HEK293T (cell line): ENCODE measurements around the gene IKBKE.

Source experiments
- CTCF ChIA-PET: fragments of 350-600 bp; formaldehyde crosslinking; extraction: SDS; loops from one replicate; lab custom pipeline; 2021; ENCODE audit warnings: antibody characterized with exemption, inconsistent platforms; lab: Yijun Ruan, JAX
- POLR2A ChIA-PET: fragments of 350-600 bp; formaldehyde crosslinking; extraction: SDS; loops from one replicate; lab custom pipeline; 2020; ENCODE audit warnings: antibody characterized with exemption, inconsistent platforms; lab: Yijun Ruan, JAX
- DNase-seq: peaks from one replicate; pipeline ENCODE4 v3.0.0; 2012; ENCODE audit warnings: mixed read lengths; ENCODE audit errors: extremely low spot score
- ARNT ChIP-seq: fragments of 450-650 bp; IDR thresholded peaks from 2 replicates; pipeline ENCODE4 v1.6.1; 2017; ENCODE audit warnings: mild to moderate bottlenecking
- BHLHE40 ChIP-seq: fragments of 450-650 bp; IDR thresholded peaks from 2 replicates; pipeline ENCODE4 v1.6.1; 2016; ENCODE audit warnings: mild to moderate bottlenecking, moderate library complexity, borderline replicate concordance
- CTBP1 ChIP-seq: fragments of 450-650 bp; IDR thresholded peaks from 2 replicates; pipeline ENCODE4 v1.6.1; 2016; ENCODE audit warnings: borderline replicate concordance
- ELF4 ChIP-seq: fragments of 450-650 bp; IDR thresholded peaks from 2 replicates; pipeline ENCODE4 v1.6.1; 2017; ENCODE audit warnings: antibody characterized with exemption
- FOXA1 ChIP-seq: fragments of 450-650 bp; IDR thresholded peaks from 2 replicates; pipeline ENCODE4 v1.6.1; 2016; ENCODE audit warnings: mild to moderate bottlenecking
- FOXK2 ChIP-seq: fragments of 450-650 bp; IDR thresholded peaks from 2 replicates; pipeline ENCODE4 v1.6.1; 2016; ENCODE audit warnings: mild to moderate bottlenecking
- FOXM1 ChIP-seq: fragments of 450-650 bp; IDR thresholded peaks from 2 replicates; pipeline ENCODE4 v1.6.1; 2017; ENCODE audit warnings: mild to moderate bottlenecking, borderline replicate concordance
- HDGF ChIP-seq: fragments of 450-650 bp; IDR thresholded peaks from 2 replicates; pipeline ENCODE4 v1.6.1; 2017; ENCODE audit warnings: antibody characterized with exemption, borderline replicate concordance
- L3MBTL2 ChIP-seq: fragments of 450-650 bp; conservative IDR thresholded peaks from 2 replicates; pipeline ENCODE4 v1.6.1; 2016; ENCODE audit warnings: mild to moderate bottlenecking
- LEF1 ChIP-seq: fragments of 450-650 bp; IDR thresholded peaks from 2 replicates; pipeline ENCODE4 v1.6.1; 2017; ENCODE audit warnings: mild to moderate bottlenecking, borderline replicate concordance
- NFRKB ChIP-seq: fragments of 450-650 bp; IDR thresholded peaks from 2 replicates; pipeline ENCODE4 v1.6.1; 2016; ENCODE audit warnings: mild to moderate bottlenecking, moderate library complexity
- PKNOX1 ChIP-seq: fragments of 450-650 bp; IDR thresholded peaks from 2 replicates; pipeline ENCODE4 v1.6.1; 2016
- SP1 ChIP-seq: fragments of 450-650 bp; IDR thresholded peaks from 2 replicates; pipeline ENCODE4 v1.6.1; 2017
- SUZ12 ChIP-seq: fragments of 450-650 bp; IDR thresholded peaks from 2 replicates; pipeline ENCODE4 v1.6.1; 2016; ENCODE audit warnings: mild to moderate bottlenecking
- TARDBP ChIP-seq: fragments of 450-650 bp; IDR thresholded peaks from 2 replicates; pipeline ENCODE4 v1.6.1; 2016
- ZNF384 ChIP-seq: fragments of 450-650 bp; IDR thresholded peaks from 2 replicates; pipeline ENCODE4 v1.6.1; 2016

The IKBKE gene

GRCh38 chr1:206472454-206472853 lies 2.2 kb downstream of the IKBKE start:
- no peak for TF ChIP-seq FOXK2
- no peak for TF ChIP-seq TARDBP
- TF ChIP-seq ELF4 = no peak
- TF ChIP-seq FOXM1 = no peak
- TF ChIP-seq BHLHE40 = no peak
- no peak for TF ChIP-seq ZNF384
- TF ChIP-seq HDGF = no peak
- no peak for TF ChIP-seq NFRKB
- no peak for TF ChIP-seq SUZ12
- no peak for TF ChIP-seq FOXA1
- TF ChIP-seq LEF1 = no peak
- TF ChIP-seq CTBP1 = no peak
- no peak for TF ChIP-seq ARNT
- TF ChIP-seq L3MBTL2 = no peak
- TF ChIP-seq SP1 = no peak
- no peak for TF ChIP-seq PKNOX1
- DNase-seq = no peak
- POLR2A ChIA-PET = no interaction called here
- CTCF ChIA-PET = no interaction called here

DNA sequence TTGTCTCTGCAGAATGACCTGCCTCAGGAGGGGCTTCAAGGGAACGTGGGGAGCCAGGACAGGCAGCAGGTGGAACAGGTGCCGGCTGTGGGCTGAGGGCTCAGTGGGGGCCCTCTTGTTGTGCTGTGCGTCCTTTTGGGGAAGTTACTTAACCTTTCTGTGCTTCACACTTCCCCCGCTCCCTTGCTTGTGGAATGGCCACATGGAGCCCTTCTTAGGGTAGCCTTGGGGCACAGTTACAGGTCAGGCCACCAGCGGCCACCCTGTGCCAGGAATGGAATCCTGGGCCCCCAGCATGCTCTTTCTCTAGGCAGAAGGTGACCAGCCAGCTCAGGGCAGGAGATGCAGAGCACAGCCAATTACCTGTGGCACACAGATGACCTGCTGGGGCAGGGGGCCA lies 2.6 kb downstream of the IKBKE start:
- ChIA-PET POLR2A (no interaction called here), CTCF (interaction anchor here (1.0 kb wide), 1 partner anchor 11 kb away, joined by 4 read pairs; no protein-coding TSS in a partner anchor)
- DNase-seq = no peak
- TF ChIP-seq ELF4 = no peak
- no peak for TF ChIP-seq ZNF384
- no peak for TF ChIP-seq PKNOX1
- TF ChIP-seq CTBP1 = no peak
- no peak for TF ChIP-seq BHLHE40
- TF ChIP-seq TARDBP = no peak
- no peak for TF ChIP-seq FOXK2
- TF ChIP-seq LEF1 = no peak
- no peak for TF ChIP-seq NFRKB
- no peak for TF ChIP-seq L3MBTL2
- no peak for TF ChIP-seq FOXA1
- no peak for TF ChIP-seq ARNT
- no peak for TF ChIP-seq SUZ12

DNA sequence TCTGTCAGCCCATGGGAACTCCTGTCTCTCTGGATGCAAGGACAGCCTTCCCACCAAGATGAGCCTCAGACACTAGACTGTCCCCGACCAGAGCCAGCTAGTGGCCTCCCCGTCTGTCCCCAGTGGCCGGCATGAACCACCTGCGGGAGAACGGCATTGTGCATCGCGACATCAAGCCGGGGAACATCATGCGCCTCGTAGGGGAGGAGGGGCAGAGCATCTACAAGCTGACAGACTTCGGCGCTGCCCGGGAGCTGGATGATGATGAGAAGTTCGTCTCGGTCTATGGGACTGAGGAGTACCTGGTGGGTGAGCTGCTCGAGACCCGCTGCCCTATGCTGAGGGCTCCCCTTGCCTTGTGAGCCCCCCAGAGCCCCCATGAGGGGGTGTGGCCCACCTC lies 5.8 kb downstream of the IKBKE start:
- no peak for TF ChIP-seq PKNOX1
- no peak for TF ChIP-seq ZNF384
- TF ChIP-seq SP1 = no peak
- no peak for TF ChIP-seq CTBP1
- TF ChIP-seq ARNT = no peak
- TF ChIP-seq ELF4 = no peak

DNA sequence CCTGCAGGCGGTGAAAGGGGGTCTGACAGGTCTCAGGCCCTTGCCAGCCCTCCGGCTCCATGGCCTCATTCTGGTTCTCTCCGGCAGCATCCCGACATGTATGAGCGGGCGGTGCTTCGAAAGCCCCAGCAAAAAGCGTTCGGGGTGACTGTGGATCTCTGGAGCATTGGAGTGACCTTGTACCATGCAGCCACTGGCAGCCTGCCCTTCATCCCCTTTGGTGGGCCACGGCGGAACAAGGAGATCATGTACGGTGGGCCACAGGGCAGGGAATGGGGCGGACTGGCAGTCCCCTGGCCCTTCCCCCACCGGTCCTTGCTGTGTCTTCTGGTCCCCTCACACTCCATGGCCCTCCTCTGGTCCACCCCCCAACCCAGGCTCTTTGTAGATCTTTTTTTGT lies 6.3 kb downstream of the IKBKE start:
- CTCF ChIA-PET = interaction anchor here (0.9 to 1.3 kb wide), 2 partner anchors 13 to 14 kb away, joined by 3 to 5 read pairs; no protein-coding TSS in a partner anchor
- TF ChIP-seq SP1 (no peak), FOXA1 (no peak)
- DNase-seq = no peak
- POLR2A ChIA-PET = no interaction called here

More for the DNA sequence above, 5.8 kb downstream of the IKBKE start:
- ChIA-PET CTCF (interaction anchor here (1.3 kb wide), 1 partner anchor 14 kb away, joined by 5 read pairs; no protein-coding TSS in a partner anchor), POLR2A (no interaction called here)
- no peak for DNase-seq

DNA sequence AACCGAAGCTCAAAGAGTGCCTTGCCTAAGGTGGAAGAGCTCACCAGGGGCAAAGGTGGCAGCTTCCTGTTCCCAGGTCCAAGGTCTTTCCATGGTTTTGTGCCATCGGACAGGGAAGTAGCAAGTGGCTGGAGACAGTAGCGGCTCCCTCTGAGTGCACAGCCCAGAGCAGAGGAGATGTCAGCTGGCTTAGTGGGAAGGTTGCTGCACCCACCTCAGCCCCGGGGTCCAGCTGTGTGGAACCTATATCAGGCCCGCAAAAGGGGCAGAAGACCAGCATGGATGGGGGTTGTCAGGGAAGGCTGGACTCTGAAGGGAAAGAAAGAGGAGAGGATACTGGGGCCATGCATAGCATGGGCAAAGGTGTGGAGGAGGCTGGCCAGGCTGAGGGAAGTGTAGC lies 6.8 kb downstream of the IKBKE start:
- POLR2A ChIA-PET = no interaction called here
- CTCF ChIA-PET = interaction anchor here (0.9 kb wide), 1 partner anchor 13 kb away, joined by 3 read pairs; no protein-coding TSS in a partner anchor
- DNase-seq = no peak
- TF ChIP-seq TARDBP = no peak

GRCh38 chr1:206477581-206478380 lies 7.5 kb downstream of the IKBKE start:
- ChIA-PET CTCF (interaction anchor here (0.9 kb wide), 1 partner anchor 13 kb away, joined by 3 read pairs; no protein-coding TSS in a partner anchor), POLR2A (no interaction called here)
- no peak for DNase-seq
- TF ChIP-seq LEF1 (no peak), HDGF (no peak), NFRKB (no peak)

DNA sequence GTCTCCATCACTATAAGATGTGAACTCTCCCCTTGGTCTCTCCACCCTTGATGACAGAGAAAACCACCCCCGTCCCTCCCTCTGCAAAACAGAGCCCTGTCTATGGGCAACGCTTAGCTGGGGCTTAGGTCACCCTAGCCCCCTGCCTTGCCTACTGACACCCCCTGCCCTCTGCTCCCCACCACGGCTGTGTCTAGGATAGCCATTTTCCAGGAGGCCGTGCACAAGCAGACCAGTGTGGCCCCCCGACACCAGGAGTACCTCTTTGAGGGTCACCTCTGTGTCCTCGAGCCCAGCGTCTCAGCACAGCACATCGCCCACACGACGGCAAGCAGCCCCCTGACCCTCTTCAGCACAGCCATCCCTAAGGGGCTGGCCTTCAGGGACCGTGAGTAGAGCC lies 8.5 kb downstream of the IKBKE start:
- CTCF ChIA-PET = interaction anchor here (0.9 to 1.8 kb wide), 9 partner anchors 9 to 462 kb away, joined by 3 to 16 read pairs (median 5); partner anchors contain the start of gene IKBKE
- POLR2A ChIA-PET = no interaction called here
- TF ChIP-seq NFRKB (no peak), SUZ12 (no peak), SP1 (no peak), PKNOX1 (no peak), ELF4 (no peak), FOXK2 (no peak), ARNT (no peak), FOXM1 (no peak), L3MBTL2 (no peak), BHLHE40 (no peak), CTBP1 (no peak), HDGF (no peak), LEF1 (no peak), TARDBP (no peak), ZNF384 (no peak), FOXA1 (no peak)
- DNase-seq = no peak
